ENCODE data around the gene LTB4R.

GRCh38 chr14:24310265-24310645 lies 1.0 kb upstream of the LTB4R start:
- no peak for TF ChIP-seq ZNF317 (CRISPR knock-in tag; IDR thresholded peaks at IDR 0.05; ENCODE audit: borderline replicate concordance, low read depth)
- no peak for TF ChIP-seq HMGXB4 (CRISPR knock-in tag; IDR thresholded peaks at IDR 0.05)
- no peak for TF ChIP-seq CTCF (IDR thresholded peaks at IDR 0.05)
- TF ChIP-seq ELF4 (CRISPR knock-in tag; IDR thresholded peaks at IDR 0.05; ENCODE audit: low read depth): no peak
- no peak for TF ChIP-seq HMGA2 (CRISPR knock-in tag; IDR thresholded peaks at IDR 0.05)
- no peak for TF ChIP-seq ZNF281 (CRISPR knock-in tag; IDR thresholded peaks at IDR 0.05)
- TF ChIP-seq TEAD4 (CRISPR knock-in tag; IDR thresholded peaks at IDR 0.05): no peak
- TF ChIP-seq ZNF416 (CRISPR knock-in tag; IDR thresholded peaks at IDR 0.05): no peak
- TF ChIP-seq NR1H2 (CRISPR knock-in tag; IDR thresholded peaks at IDR 0.05): no peak
- TF ChIP-seq ATF1 (CRISPR knock-in tag; IDR thresholded peaks at IDR 0.05): no peak
- no peak for TF ChIP-seq MXD4 (CRISPR knock-in tag; IDR thresholded peaks at IDR 0.05; ENCODE audit: borderline replicate concordance)

Measured in WTC11 (cell line).